GM12878 (cell line): ENCODE data around the gene RMND1. TPM values are rescaled to one million over a fixed set of nuclear protein-coding genes. Genes with fewer than 3 reads are reported as not detected.

ENCODE experiments used
- ATAC-seq: fragments of 200-7000 bp; cut with Tn5 transposase; 3 replicates; pipeline ENCODE4 v1.9.1; 2020; ENCODE audit warnings: mild to moderate bottlenecking, moderate library complexity
- BruUV-seq: library from RNA; stranded (reverse); fragments of 400-500 nt; replicated peaks from 2 replicates; lab custom pipeline; 2021; lab: Mats Ljungman, UMichigan
- CTCF ChIA-PET: fragments of 300-600 bp; sonication (Branson Sonifier 250); formaldehyde crosslinking; extraction: SDS; loops from one replicate; lab custom pipeline; 2021; ENCODE audit warnings: inconsistent platforms; lab: Yijun Ruan, JAX
- POLR2A ChIA-PET: fragments of 350-600 bp; formaldehyde crosslinking; extraction: SDS; loops from one replicate; lab custom pipeline; 2021; ENCODE audit warnings: inconsistent platforms; lab: Charles Lee
- RAD21 ChIA-PET: fragments of 300-600 bp; sonication (Branson Sonifier 250); formaldehyde crosslinking; loops from one replicate; lab custom pipeline; 2023; ENCODE audit warnings: antibody characterized with exemption; ENCODE audit not compliant: unreplicated experiment; lab: Charles Lee
- SMC1A ChIA-PET: fragments of 300-600 bp; sonication (Branson Sonifier 250); formaldehyde crosslinking; loops from one replicate; lab custom pipeline; 2023; ENCODE audit not compliant: unreplicated experiment, uncharacterized antibody; lab: Charles Lee
- DNase-seq: peaks from one replicate; pipeline ENCODE4 v3.0.0-alpha.2; 2011; ENCODE audit warnings: low read depth, low spot score
- FAIRE-seq: peaks from 3 replicates; lab custom pipeline; 2011; peaks lifted over from hg19 to GRCh38; lab: Jason Lieb, UNC
- H2AFZ ChIP-seq: 2 replicates; pipeline ENCODE4 v1.6.0; 2011; ENCODE audit warnings: low read depth, low read length, control low read depth; ENCODE audit not compliant: control insufficient read depth
- H3K27ac ChIP-seq: 2 replicates; pipeline ENCODE4 v1.5.1; 2011; ENCODE audit warnings: control low read depth; ENCODE audit not compliant: control insufficient read depth, insufficient read depth
- H3K27me3 ChIP-seq, 2 experiments: replicated peaks in 1 of 2; 2 replicates each; pipeline versions ENCODE4 v1.6.0 to v1.6.1; 2011; ENCODE audit warnings: low read length in 1 of 2; ENCODE audit not compliant: control insufficient read depth in 2 of 2, insufficient read depth in 2 of 2
- H3K36me3 ChIP-seq, 2 experiments: 2 replicates each; pipeline ENCODE4 v1.5.1; 2011; ENCODE audit warnings: low read length in 1 of 2; ENCODE audit not compliant: control insufficient read depth in 2 of 2, insufficient read depth in 2 of 2
- H3K4me1 ChIP-seq: 2 replicates; pipeline ENCODE4 v1.6.1; 2011; ENCODE audit warnings: mild to moderate bottlenecking, low read length, moderate library complexity, mixed read lengths; ENCODE audit not compliant: control insufficient read depth, insufficient read depth
- H3K4me2 ChIP-seq: 2 replicates; pipeline ENCODE4 v1.6.0; 2011; ENCODE audit warnings: control low read depth; ENCODE audit not compliant: control insufficient read depth, insufficient read depth
- H3K4me3 ChIP-seq: fragments of 200-600 bp; sonication (generic); 2 replicates; pipeline ENCODE4 v1.5.1; 2016
- H3K79me2 ChIP-seq: 2 replicates; pipeline ENCODE4 v1.6.0; 2011; ENCODE audit warnings: low read length; ENCODE audit not compliant: control insufficient read depth, insufficient read depth
- H3K9ac ChIP-seq: 2 replicates; pipeline ENCODE4 v1.8.0; 2011; ENCODE audit warnings: low read length, control low read depth, mixed read lengths; ENCODE audit not compliant: control insufficient read depth, insufficient read depth
- H3K9me3 ChIP-seq: replicated peaks from 3 replicates; pipeline ENCODE4 v1.5.1; 2011; ENCODE audit warnings: mild to moderate bottlenecking, low read length; ENCODE audit not compliant: control insufficient read depth, insufficient read depth
- H4K20me1 ChIP-seq: 2 replicates; pipeline ENCODE4 v1.6.0; 2011; ENCODE audit not compliant: control insufficient read depth, insufficient read depth
- HDGF ChIP-seq: fragments of 450-650 bp; IDR thresholded peaks from 2 replicates; pipeline ENCODE4 v1.6.1; 2016; ENCODE audit warnings: antibody characterized with exemption
- NFYA ChIP-seq: IDR thresholded peaks from 2 replicates; pipeline ENCODE4 v1.6.1; 2011; ENCODE audit warnings: low read depth, mild to moderate bottlenecking, low read length, improper control_type of control experiment, borderline replicate concordance
- SMAD5 ChIP-seq: IDR thresholded peaks from 2 replicates; pipeline ENCODE4 v1.6.1; 2016; ENCODE audit warnings: antibody characterized with exemption, low read depth
- SREBF1 ChIP-seq: IDR thresholded peaks from 2 replicates; pipeline ENCODE4 v1.6.1; 2012; ENCODE audit warnings: mild to moderate bottlenecking, low read length
- SREBF2 ChIP-seq: IDR thresholded peaks from 2 replicates; pipeline ENCODE4 v1.6.1; 2012; ENCODE audit warnings: mild to moderate bottlenecking, low read length
- STAT3 ChIP-seq: IDR thresholded peaks from 2 replicates; pipeline ENCODE4 v1.6.1; 2011; ENCODE audit warnings: low read depth, low read length, improper control_type of control experiment
- TCF12 ChIP-seq: IDR thresholded peaks from 2 replicates; pipeline ENCODE4 v1.6.1; 2011; ENCODE audit warnings: low read depth, mild to moderate bottlenecking, low read length
- TCF3 ChIP-seq: IDR thresholded peaks from 2 replicates; pipeline ENCODE4 v1.6.1; 2012; ENCODE audit warnings: low read depth, mild to moderate bottlenecking, low read length, borderline replicate concordance; ENCODE audit not compliant: insufficient read depth
- ZZZ3 ChIP-seq: IDR thresholded peaks from 2 replicates; pipeline ENCODE4 v1.6.1; 2011; ENCODE audit warnings: low read depth; ENCODE audit not compliant: control insufficient read depth, insufficient read length
- WGBS: methylation state at CpG from one replicate; pipeline ENCODE4 v1.1.6; 2016; ENCODE audit warnings: low lambda C conversion rate; ENCODE audit not compliant: insufficient replicate concordance, insufficient coverage; ENCODE audit errors: missing lambda C conversion rate; 5-methylcytosine and 5-hydroxymethylcytosine counted together
- in situ Hi-C: fragments of 300-500 bp; cut with MboI; formaldehyde crosslinking; loops from 9 replicates; pipeline ENCODE4 v1.14.3; 2018; ENCODE audit warnings: mixed read lengths
- intact Hi-C: fragments of 100-400 bp; cut with micrococcal nuclease; formaldehyde crosslinking; loops from one replicate; pipeline ENCODE4 v1.14.2; 2022; ENCODE audit not compliant: unreplicated experiment
- polyA plus RNA-seq, 11 experiments: library from polyadenylated mRNA; depleted of rRNA in 4 of 11; unstranded in 6 of 11; stranded (reverse) in 5 of 11; fragments of >200 nt; fragmentation: Nextera tagmentation in 4 of 11; fragmentation: Illumina TruSeq in 1 of 11; extraction: Ambion mirVana in 4 of 11; extraction: Trizol in 1 of 11; gene quantifications; 1 replicate in 1 of 11; 2 replicates in 10 of 11; pipeline versions ENCODE4 v1.2.1 to v1.2.3, GENCODE V29; 2011 to 2016; ENCODE audit warnings: inconsistent platforms in 2 of 11, missing spikeins in 2 of 11, low read depth in 1 of 11
- total RNA-seq, 4 experiments: library from RNA; depleted of rRNA in 3 of 4; stranded (reverse); fragments of >200 nt in 3 of 4; fragmentation: Illumina TruSeq in 1 of 4; extraction: Trizol in 1 of 4; gene quantifications; 2 replicates each; pipeline versions ENCODE4 v1.2.1 to v1.2.3, GENCODE V29; 2013 to 2021
- TF ChIP-seq, protein P1 (sequence below): IDR thresholded peaks from 2 replicates; pipeline ENCODE4 v1.6.1; 2011; ENCODE audit warnings: borderline replicate concordance, low read depth, mild to moderate bottlenecking, moderate library complexity, mixed read lengths, low read length; ENCODE audit not compliant: insufficient read depth; ENCODE audit errors: extremely low read length
- TF ChIP-seq, protein P2 (sequence below): fragments of 450-650 bp; formaldehyde crosslinking; IDR thresholded peaks from 2 replicates; pipeline ENCODE4 v1.5.0; 2022; ENCODE audit warnings: mild to moderate bottlenecking, missing genetic modification characterization

RMND1 gene
- total and polyA plus RNA-seq, 10 of the 15 experiments (the other 5 are each of a cell fraction or from before 2014, with no cell fraction given), result 15.9 to 34.5 (median 21.4) TPM

DNA sequence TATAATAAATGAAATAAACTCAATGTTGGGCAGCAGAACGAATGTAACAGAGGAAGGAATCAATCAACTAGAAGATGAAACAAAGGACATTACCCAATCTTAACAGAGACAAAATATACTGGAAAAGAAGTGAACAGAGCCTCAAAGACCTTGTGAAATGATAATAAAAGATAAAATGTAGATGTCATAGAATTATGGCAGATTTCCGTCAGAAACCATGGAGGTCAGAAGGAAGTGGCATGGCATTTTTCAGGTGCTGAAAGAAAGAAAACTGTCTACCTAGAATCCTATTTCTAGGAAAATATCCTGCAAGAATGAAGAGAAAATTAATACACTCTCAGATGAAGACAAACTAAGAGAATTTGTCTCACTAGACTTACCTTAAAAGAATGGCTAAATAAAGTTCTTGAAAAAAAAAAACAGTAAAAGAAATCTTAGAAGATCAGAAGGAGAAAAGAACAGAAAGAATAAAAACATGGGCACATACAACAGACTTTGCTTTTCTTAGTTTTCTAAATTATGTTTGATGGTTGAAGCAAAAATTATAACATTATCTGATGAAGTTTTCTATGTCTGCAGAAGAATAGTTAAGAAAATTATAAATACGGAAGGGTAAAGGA lies 37.2 kb downstream of the RMND1 start:
- no peak overlapping the region for H3K9ac ChIP-seq
- H3K79me2 ChIP-seq, result no peaks in the 10 kb centered on the region
- no peak overlapping the region for H3K4me2 ChIP-seq
- TF ChIP-seq TCF12 (no peak), SREBF2 (no peak)
- TF ChIP-seq, protein P1, sequence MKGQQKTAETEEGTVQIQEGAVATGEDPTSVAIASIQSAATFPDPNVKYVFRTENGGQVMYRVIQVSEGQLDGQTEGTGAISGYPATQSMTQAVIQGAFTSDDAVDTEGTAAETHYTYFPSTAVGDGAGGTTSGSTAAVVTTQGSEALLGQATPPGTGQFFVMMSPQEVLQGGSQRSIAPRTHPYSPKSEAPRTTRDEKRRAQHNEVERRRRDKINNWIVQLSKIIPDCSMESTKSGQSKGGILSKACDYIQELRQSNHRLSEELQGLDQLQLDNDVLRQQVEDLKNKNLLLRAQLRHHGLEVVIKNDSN, result no peak
- no peak overlapping the region for H2AFZ ChIP-seq
- ChIA-PET RAD21 (no interaction called here), POLR2A (interaction anchor here (0.7 kb wide), 2 partner anchors 24 to 874 kb away, joined by 3 read pairs; no protein-coding TSS in a partner anchor), SMC1A (no interaction called here), CTCF (no interaction called here)
- no peaks in the 10 kb centered on the region for H3K4me1 ChIP-seq
- H4K20me1 ChIP-seq, result no peaks in the 10 kb centered on the region
- FAIRE-seq (no peak), DNase-seq (no peak), ATAC-seq (no peak)
- no peak overlapping the region for H3K27ac ChIP-seq
- peaks cover 2% of the 10 kb centered on the region; the same call in 1 of the 3 replicates for H3K9me3 ChIP-seq
- intact Hi-C loops (no loop called here), in situ Hi-C loops (no loop called here)
- BruUV-seq, result no TSS peak
- H3K36me3 ChIP-seq, result peaks cover 2 to 26% of the 10 kb centered on the region in 2 experiments; a peak in 3 of 4 replicates
- H3K4me3 ChIP-seq, result no peak overlapping the region
- no peaks in the 10 kb centered on the region for H3K27me3 ChIP-seq
- 98% methylated on average over 3 of the region's 3 CpGs for WGBS

DNA sequence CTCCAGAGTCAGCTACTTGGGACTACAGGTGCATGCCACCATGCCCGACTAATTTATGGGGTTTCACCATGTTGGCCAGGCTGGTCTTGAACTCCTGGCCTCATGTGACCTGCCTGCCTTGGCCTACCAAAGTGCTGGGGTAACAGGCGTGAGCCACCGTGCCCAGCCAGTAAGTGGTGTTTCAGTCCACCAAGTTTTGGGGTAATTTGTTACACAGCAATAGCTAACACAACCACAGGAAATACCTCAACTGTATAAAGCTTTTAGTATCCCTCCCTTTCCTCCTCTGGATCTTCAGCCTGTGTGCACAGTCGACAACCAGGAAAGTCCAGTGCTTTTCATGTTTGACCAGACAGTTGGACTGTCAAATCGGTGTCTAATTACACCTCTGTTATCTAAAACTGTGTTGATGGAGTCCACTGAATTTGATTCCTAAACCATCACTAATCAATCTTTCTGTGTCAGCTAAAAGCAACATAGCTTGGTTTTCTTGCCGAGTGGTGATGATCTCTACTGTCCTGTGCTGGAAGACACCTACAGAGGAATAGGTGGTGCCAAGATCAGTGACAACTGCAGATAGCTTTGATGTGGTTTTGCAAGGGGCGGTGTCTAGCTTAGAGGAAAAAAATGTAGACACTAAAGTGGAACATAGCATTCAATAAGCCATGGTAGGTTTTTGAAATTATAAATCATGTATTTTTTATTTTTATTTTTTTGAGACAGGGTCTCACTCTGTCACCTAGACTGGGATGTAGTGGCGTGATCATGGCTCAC lies 38.4 kb downstream of the RMND1 start:
- no peak overlapping the region for H3K4me3 ChIP-seq
- no peaks in the 10 kb centered on the region for H3K79me2 ChIP-seq
- intact Hi-C loops, result no loop called here
- ATAC-seq, result no peak
- no peaks in the 10 kb centered on the region for H4K20me1 ChIP-seq
- peaks cover 6% of the 10 kb centered on the region for H3K4me1 ChIP-seq
- H3K27me3 ChIP-seq, result no peaks in the 10 kb centered on the region
- ChIA-PET POLR2A (interaction anchor here (1.3 kb wide), 1 partner anchor 38 kb away, joined by 4 read pairs; no protein-coding TSS in a partner anchor), SMC1A (interaction anchor here (0.7 to 1.5 kb wide), 2 partner anchors 18 to 28 kb away, joined by 3 to 4 read pairs; no protein-coding TSS in a partner anchor), RAD21 (interaction anchor here (1.0 kb wide), 1 partner anchor 27 kb away, joined by 4 read pairs; no protein-coding TSS in a partner anchor), CTCF (interaction anchor here (0.7 to 1.0 kb wide), 3 partner anchors 59 to 89 kb away, joined by 3 read pairs; no protein-coding TSS in a partner anchor)
- no peak for DNase-seq
- no peak overlapping the region for H2AFZ ChIP-seq
- H3K4me2 ChIP-seq, result no peak overlapping the region
- peak; percentile 44 for FAIRE-seq
- H3K9me3 ChIP-seq, result peaks cover 2% of the 10 kb centered on the region; the same call in 1 of the 3 replicates
- H3K27ac ChIP-seq, result no peak overlapping the region
- H3K9ac ChIP-seq, result no peak overlapping the region
- in situ Hi-C loops, result no loop called here
- no TSS peak for BruUV-seq
- 89% methylated on average over 8 of the region's 8 CpGs for WGBS
- peaks cover 2 to 28% of the 10 kb centered on the region in 2 experiments; a peak in 3 of 4 replicates for H3K36me3 ChIP-seq
- TF ChIP-seq STAT3 (no peak), HDGF (no peak), SREBF1 (no peak), NFYA (no peak), ZZZ3 (no peak), TCF3 (no peak), SMAD5 (no peak)
- TF ChIP-seq, protein P2, sequence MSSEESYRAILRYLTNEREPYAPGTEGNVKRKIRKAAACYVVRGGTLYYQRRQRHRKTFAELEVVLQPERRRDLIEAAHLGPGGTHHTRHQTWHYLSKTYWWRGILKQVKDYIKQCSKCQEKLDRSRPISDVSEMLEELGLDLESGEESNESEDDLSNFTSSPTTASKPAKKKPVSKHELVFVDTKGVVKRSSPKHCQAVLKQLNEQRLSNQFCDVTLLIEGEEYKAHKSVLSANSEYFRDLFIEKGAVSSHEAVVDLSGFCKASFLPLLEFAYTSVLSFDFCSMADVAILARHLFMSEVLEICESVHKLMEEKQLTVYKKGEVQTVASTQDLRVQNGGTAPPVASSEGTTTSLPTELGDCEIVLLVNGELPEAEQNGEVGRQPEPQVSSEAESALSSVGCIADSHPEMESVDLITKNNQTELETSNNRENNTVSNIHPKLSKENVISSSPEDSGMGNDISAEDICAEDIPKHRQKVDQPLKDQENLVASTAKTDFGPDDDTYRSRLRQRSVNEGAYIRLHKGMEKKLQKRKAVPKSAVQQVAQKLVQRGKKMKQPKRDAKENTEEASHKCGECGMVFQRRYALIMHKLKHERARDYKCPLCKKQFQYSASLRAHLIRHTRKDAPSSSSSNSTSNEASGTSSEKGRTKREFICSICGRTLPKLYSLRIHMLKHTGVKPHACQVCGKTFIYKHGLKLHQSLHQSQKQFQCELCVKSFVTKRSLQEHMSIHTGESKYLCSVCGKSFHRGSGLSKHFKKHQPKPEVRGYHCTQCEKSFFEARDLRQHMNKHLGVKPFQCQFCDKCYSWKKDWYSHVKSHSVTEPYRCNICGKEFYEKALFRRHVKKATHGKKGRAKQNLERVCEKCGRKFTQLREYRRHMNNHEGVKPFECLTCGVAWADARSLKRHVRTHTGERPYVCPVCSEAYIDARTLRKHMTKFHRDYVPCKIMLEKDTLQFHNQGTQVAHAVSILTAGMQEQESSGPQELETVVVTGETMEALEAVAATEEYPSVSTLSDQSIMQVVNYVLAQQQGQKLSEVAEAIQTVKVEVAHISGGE (CRISPR knock-in tag), result no peak
